ENCODE measurements around the gene GABRR1. TPM values are rescaled to one million over a fixed set of nuclear protein-coding genes. Genes with fewer than 3 reads are reported as not detected.
A peak's percentile ranks its signal among the peaks of the same experiment; 100 is the strongest.

Gene GABRR1
- total RNA-seq, 1 donor from 2014 or later, result not detected

GRCh38 chr6:89221971-89222711 is 5.0 kb upstream of the GABRR1 start:
- DNase-seq (ENCODE audit: extremely low spot score, unreplicated experiment), result no peak
- Mint-ChIP-seq H3K36me3 (ENCODE audit: unreplicated experiment) (no peaks in the 10 kb centered on the region), H3K27ac (ENCODE audit: unreplicated experiment) (no peak overlapping the region), H3K4me1 (ENCODE audit: unreplicated experiment) (peaks cover 2% of the 10 kb centered on the region), H3K4me3 (ENCODE audit: unreplicated experiment) (no peak overlapping the region), H3K27me3 (ENCODE audit: unreplicated experiment) (peaks cover 13% of the 10 kb centered on the region), H3K9me3 (ENCODE audit: unreplicated experiment) (peaks cover 4% of the 10 kb centered on the region)
- no peak for TF ChIP-seq CTCF (IDR thresholded peaks at IDR 0.05)

GRCh38 chr6:89221129-89221528 is 4.0 kb upstream of the GABRR1 start:
- peaks cover 2% of the 10 kb centered on the region for H3K4me1 Mint-ChIP-seq (ENCODE audit: unreplicated experiment)
- H3K9me3 Mint-ChIP-seq (ENCODE audit: unreplicated experiment), result peaks cover 4% of the 10 kb centered on the region
- TF ChIP-seq CTCF (IDR thresholded peaks at IDR 0.05), result no peak
- no peak overlapping the region for H3K4me3 Mint-ChIP-seq (ENCODE audit: unreplicated experiment)
- peaks cover 17% of the 10 kb centered on the region for H3K27me3 Mint-ChIP-seq (ENCODE audit: unreplicated experiment)
- H3K36me3 Mint-ChIP-seq (ENCODE audit: unreplicated experiment), result no peaks in the 10 kb centered on the region
- no peak overlapping the region for H3K27ac Mint-ChIP-seq (ENCODE audit: unreplicated experiment)
- peak; percentile 42 for DNase-seq (ENCODE audit: extremely low spot score, unreplicated experiment)

- no peaks in the 10 kb centered on the region for H3K9me3 Mint-ChIP-seq (ENCODE audit: unreplicated experiment)
- no peak for TF ChIP-seq CTCF (IDR thresholded peaks at IDR 0.05)
- H3K4me3 Mint-ChIP-seq (ENCODE audit: unreplicated experiment), result no peak overlapping the region
- no peaks in the 10 kb centered on the region for H3K36me3 Mint-ChIP-seq (ENCODE audit: unreplicated experiment)
- H3K27me3 Mint-ChIP-seq (ENCODE audit: unreplicated experiment), result peaks cover 41% of the 10 kb centered on the region
- H3K27ac Mint-ChIP-seq (ENCODE audit: unreplicated experiment), result no peak overlapping the region
- peak; percentile 65 for DNase-seq (ENCODE audit: extremely low spot score, unreplicated experiment)
- H3K4me1 Mint-ChIP-seq (ENCODE audit: unreplicated experiment), result peaks cover 2% of the 10 kb centered on the region
Observed at GRCh38 chr6:89216411-89216810, 747 bp downstream of the GABRR1 start.

GRCh38 chr6:89215391-89215790 is 1.8 kb downstream of the GABRR1 start:
- Mint-ChIP-seq H3K9me3 (ENCODE audit: unreplicated experiment) (no peaks in the 10 kb centered on the region), H3K4me1 (ENCODE audit: unreplicated experiment) (peaks cover 2% of the 10 kb centered on the region)

More at GRCh38 chr6:89215391-89215790, 1.8 kb downstream of the GABRR1 start:
- Mint-ChIP-seq H3K27ac (ENCODE audit: unreplicated experiment) (no peak overlapping the region), H3K27me3 (ENCODE audit: unreplicated experiment) (peaks cover 42% of the 10 kb centered on the region), H3K36me3 (ENCODE audit: unreplicated experiment) (no peaks in the 10 kb centered on the region), H3K4me3 (ENCODE audit: unreplicated experiment) (no peak overlapping the region)
- no peak for TF ChIP-seq CTCF (IDR thresholded peaks at IDR 0.05)
- no peak for DNase-seq (ENCODE audit: extremely low spot score, unreplicated experiment)

All from osteocyte (in vitro differentiated cells).